HCT116 (cell line): ENCODE results near the gene TRAF3. TPM values are rescaled to one million over a fixed set of nuclear protein-coding genes. Genes with fewer than 3 reads are reported as not detected.

ENCODE experiments used
- ATAC-seq: fragments of 200-7000 bp; cut with Tn5 transposase; 2 replicates; pipeline ENCODE4 v1.9.1; 2020; ENCODE audit warnings: mild to moderate bottlenecking, moderate library complexity
- BruUV-seq: library from RNA; stranded (reverse); fragments of 400-500 nt; replicated peaks from 2 replicates; lab custom pipeline; 2021; lab: Mats Ljungman, UMichigan
- CTCF ChIA-PET: fragments of 300-600 bp; sonication (Branson Sonifier 250); formaldehyde crosslinking; loops from one replicate; lab custom pipeline; 2021; ENCODE audit warnings: antibody characterized with exemption; lab: Charles Lee
- POLR2A ChIA-PET: fragments of 300-600, 350-600 bp; sonication (Branson Sonifier 250); formaldehyde crosslinking; loops from one replicate; lab custom pipeline; 2021; ENCODE audit warnings: antibody characterized with exemption; lab: Charles Lee
- RAD21 ChIA-PET, 2 experiments: fragments of 300-600 bp; sonication (Branson Sonifier 250); formaldehyde crosslinking; loops; one replicate each; lab custom pipeline; 2023; ENCODE audit warnings: low total read pairs in 2 of 2; ENCODE audit not compliant: uncharacterized antibody in 2 of 2, unreplicated experiment in 2 of 2, low non-redundant PET in 1 of 2; lab: Charles Lee
- DNase-seq: peaks from one replicate; pipeline ENCODE4 v3.0.0-alpha.2; 2010; ENCODE audit warnings: low read depth, low spot score
- H2AFZ ChIP-seq: fragments of 200-600 bp; shearing (Covaris generic), sonication (generic); 2 replicates; pipeline ENCODE4 v1.6.1; 2017; ENCODE audit warnings: low read depth, mixed run types, mixed read lengths, antibody characterized with exemption, low read length; ENCODE audit not compliant: poor library complexity, severe bottlenecking
- H3K27ac ChIP-seq: 2 replicates; pipeline ENCODE4 v1.5.1; 2012; ENCODE audit warnings: low read depth, low read length
- H3K27me3 ChIP-seq: fragments of 200-600 bp; sonication (generic); 2 replicates; pipeline ENCODE4 v1.6.1; 2016; ENCODE audit warnings: mixed run types, low read length, mixed read lengths; ENCODE audit not compliant: insufficient read depth
- H3K36me3 ChIP-seq, 2 experiments: fragments of 200-500 bp in 1 of 2; fragments of 200-600 bp in 1 of 2; sonication (Bioruptor generic) in 1 of 2; sonication (generic) in 1 of 2; 2 replicates each; pipeline versions ENCODE4 v1.5.1 to v1.6.1; 2014 to 2016; ENCODE audit warnings: low read length in 2 of 2, inconsistent platforms in 1 of 2, mixed read lengths in 1 of 2, mixed run types in 1 of 2; ENCODE audit not compliant: insufficient read depth in 2 of 2, control insufficient read depth in 1 of 2
- H3K4me1 ChIP-seq, 2 experiments: fragments of 200-600 bp in 1 of 2; sonication (generic) in 1 of 2; 2 replicates each; pipeline versions ENCODE4 v1.5.1 to v1.6.1; 2012 to 2017; ENCODE audit warnings: low read length in 2 of 2, inconsistent platforms in 1 of 2, mild to moderate bottlenecking in 1 of 2, mixed read lengths in 1 of 2, mixed run types in 1 of 2, moderate library complexity in 1 of 2; ENCODE audit not compliant: insufficient read depth in 2 of 2, control insufficient read depth in 1 of 2
- H3K4me2 ChIP-seq: fragments of 200-600 bp; sonication (generic); 2 replicates; pipeline ENCODE4 v1.6.1; 2017; ENCODE audit warnings: mixed run types, low read length, mixed read lengths
- H3K4me3 ChIP-seq, 2 experiments: fragments of 200-600 bp in 1 of 2; sonication (generic) in 1 of 2; replicated peaks in 1 of 2; 2 replicates each; pipeline ENCODE4 v1.5.1; 2011 to 2016; ENCODE audit warnings: low read length in 2 of 2, control low read depth in 1 of 2, low read depth in 1 of 2, mild to moderate bottlenecking in 1 of 2, mixed read lengths in 1 of 2, mixed run types in 1 of 2
- H3K79me2 ChIP-seq: fragments of 200-600 bp; sonication (generic); 2 replicates; pipeline ENCODE4 v1.6.1; 2017; ENCODE audit warnings: mild to moderate bottlenecking, mixed run types, low read length, moderate library complexity, mixed read lengths; ENCODE audit not compliant: insufficient read depth
- H3K9ac ChIP-seq: fragments of 200-600 bp; sonication (generic); 2 replicates; pipeline ENCODE4 v1.6.1; 2016; ENCODE audit warnings: low read length, mixed read lengths
- H3K9me2 ChIP-seq: fragments of 200-600 bp; sonication (generic), shearing (Covaris generic); 2 replicates; pipeline ENCODE4 v1.6.1; 2017; ENCODE audit warnings: mixed run types, mild to moderate bottlenecking, moderate library complexity; ENCODE audit not compliant: insufficient read depth
- H3K9me3 ChIP-seq, 2 experiments: fragments of 200-500 bp in 1 of 2; fragments of 200-600 bp in 1 of 2; sonication (Bioruptor generic) in 1 of 2; sonication (generic) in 1 of 2; 2 replicates each; pipeline ENCODE4 v1.6.1; 2014 to 2017; ENCODE audit warnings: low read length in 2 of 2, mixed read lengths in 2 of 2, inconsistent platforms in 1 of 2, low read depth in 1 of 2, mild to moderate bottlenecking in 1 of 2, mixed run types in 1 of 2, moderate library complexity in 1 of 2; ENCODE audit not compliant: control insufficient read depth in 1 of 2, insufficient read depth in 1 of 2
- H4K20me1 ChIP-seq: fragments of 200-600 bp; sonication (generic), shearing (Covaris generic); 2 replicates; pipeline ENCODE4 v1.6.1; 2017; ENCODE audit warnings: mixed run types, mild to moderate bottlenecking, moderate library complexity; ENCODE audit not compliant: insufficient read depth
- ATF3 ChIP-seq: IDR thresholded peaks from 2 replicates; pipeline ENCODE4 v1.6.1; 2012
- CBX3 ChIP-seq: IDR thresholded peaks from 2 replicates; pipeline ENCODE4 v1.6.1; 2012; ENCODE audit warnings: low read depth
- CEBPB ChIP-seq: IDR thresholded peaks from 2 replicates; pipeline ENCODE4 v1.6.1; 2012; ENCODE audit warnings: low read depth
- EGR1 ChIP-seq: IDR thresholded peaks from 2 replicates; pipeline ENCODE4 v1.6.1; 2012; ENCODE audit warnings: low read depth
- EZH2 ChIP-seq: fragments of 200-600 bp; sonication (generic); IDR thresholded peaks from 2 replicates; pipeline ENCODE4 v1.6.1; 2017; ENCODE audit warnings: antibody characterized with exemption, mixed run types
- FOSL1 ChIP-seq: IDR thresholded peaks from 2 replicates; pipeline ENCODE4 v1.6.1; 2012; ENCODE audit warnings: low read depth
- JUND ChIP-seq: IDR thresholded peaks from 2 replicates; pipeline ENCODE4 v1.6.1; 2012
- MAX ChIP-seq: IDR thresholded peaks from 2 replicates; pipeline ENCODE4 v1.6.1; 2012
- POLR2A ChIP-seq: IDR thresholded peaks from 2 replicates; pipeline ENCODE4 v1.7.0; 2011; ENCODE audit warnings: borderline replicate concordance; ENCODE audit not compliant: insufficient read depth, insufficient read length; ENCODE audit errors: extremely low read depth
- POLR2AphosphoS5 ChIP-seq: IDR thresholded peaks from 2 replicates; pipeline ENCODE4 v1.6.1; 2011; ENCODE audit warnings: mild to moderate bottlenecking, low read depth, low read length, moderate library complexity
- RAD21 ChIP-seq: IDR thresholded peaks from 2 replicates; pipeline ENCODE4 v1.6.1; 2012; ENCODE audit warnings: low read depth, mild to moderate bottlenecking
- REST ChIP-seq: IDR thresholded peaks from 2 replicates; pipeline ENCODE4 v1.6.1; 2012; ENCODE audit warnings: low read depth
- SIN3A ChIP-seq: IDR thresholded peaks from 2 replicates; pipeline ENCODE4 v1.6.1; 2012; ENCODE audit warnings: low read depth
- TCF7L2 ChIP-seq: IDR thresholded peaks from 2 replicates; pipeline ENCODE4 v1.7.0; 2011; ENCODE audit warnings: borderline replicate concordance, inconsistent platforms; ENCODE audit not compliant: insufficient read depth, insufficient read length; ENCODE audit errors: extremely low read depth
- ZBTB33 ChIP-seq: IDR thresholded peaks from 2 replicates; pipeline ENCODE4 v1.6.1; 2011; ENCODE audit warnings: mild to moderate bottlenecking, low read length, moderate library complexity; ENCODE audit not compliant: insufficient replicate concordance; ENCODE audit errors: extremely low read depth
- ZFX ChIP-seq: fragments of 450-650 bp; IDR thresholded peaks from 2 replicates; pipeline ENCODE4 v1.6.1; 2017
- ZNF274 ChIP-seq: fragments of 200-500 bp; sonication (Bioruptor generic); IDR thresholded peaks from 2 replicates; pipeline ENCODE4 v1.6.1; 2014; ENCODE audit warnings: mild to moderate bottlenecking, low read depth, low read length, inconsistent platforms
- intact Hi-C: fragments of 100-400 bp; cut with micrococcal nuclease; formaldehyde crosslinking; loops from 2 replicates; pipeline ENCODE4 v1.10.0; 2022
- total RNA-seq: library from RNA; stranded (reverse); gene quantifications from one replicate; pipeline ENCODE4 v1.2.1, GENCODE V29; 2021; ENCODE audit not compliant: unreplicated experiment

Gene TRAF3
- total RNA-seq, 1 experiment from 2014 or later = 32.1 TPM

GRCh38 chr14:102734436-102734835 lies 42.8 kb upstream of the TRAF3 start:
- Histone ChIP-seq H3K9me3 (no peaks in the 10 kb centered on the region), H3K27me3 (no peaks in the 10 kb centered on the region), H3K4me3 (no peak overlapping the region), H2AFZ (no peak overlapping the region), H3K79me2 (0 out of 2 replicates have a peak, but pooled peaks cover 3% of the 10 kb centered on the region), H3K4me2 (no peak overlapping the region), H3K9ac (no peak overlapping the region), H3K36me3 (0 out of 4 replicates have a peak, but pooled peaks cover 0 to 6% of the 10 kb centered on the region in 2 experiments), H3K4me1 (no peaks in the 10 kb centered on the region), H3K9me2 (no peaks in the 10 kb centered on the region), H4K20me1 (no peaks in the 10 kb centered on the region), H3K27ac (no peak overlapping the region)
- intact Hi-C loops = no loop called here
- BruUV-seq = no TSS peak
- ATAC-seq (no peak), DNase-seq (no peak)
- RAD21 ChIA-PET = no interaction called here
- TF ChIP-seq FOSL1 (no peak), TCF7L2 (no peak), RAD21 (no peak), POLR2A (no peak), ATF3 (no peak), JUND (no peak), CEBPB (no peak), SIN3A (no peak), EZH2 (no peak), MAX (no peak), REST (no peak), ZFX (no peak), EGR1 (no peak), ZNF274 (no peak), ZBTB33 (no peak), POLR2AphosphoS5 (no peak), CBX3 (no peak)
- CTCF ChIA-PET = interaction anchor here (1.1 kb wide), 1 partner anchor 40 kb away, joined by 3 read pairs; no protein-coding TSS in a partner anchor
- POLR2A ChIA-PET = no interaction called here
